Measurements from ENCODE around the gene GALNT13.

DNA sequence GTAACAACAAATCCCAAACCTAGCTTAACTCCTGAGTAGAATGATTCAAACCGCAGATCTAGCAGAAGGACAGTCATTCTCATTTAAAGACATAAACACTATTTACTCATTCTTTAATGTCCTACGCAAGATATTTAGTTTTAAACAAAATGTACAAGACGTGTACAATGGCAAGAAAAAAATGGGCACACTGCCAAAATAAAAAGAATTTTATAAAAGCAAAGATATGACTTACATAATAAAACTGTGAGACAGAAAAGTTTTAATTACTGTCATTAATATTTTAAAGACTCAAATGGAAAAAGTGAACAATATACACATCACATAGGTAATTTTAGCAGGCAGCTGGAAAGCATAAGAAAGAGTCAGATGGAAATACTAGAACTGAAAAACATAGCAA lies 157.8 kb downstream of the GALNT13 start:
- TF ChIP-seq, protein P1, sequence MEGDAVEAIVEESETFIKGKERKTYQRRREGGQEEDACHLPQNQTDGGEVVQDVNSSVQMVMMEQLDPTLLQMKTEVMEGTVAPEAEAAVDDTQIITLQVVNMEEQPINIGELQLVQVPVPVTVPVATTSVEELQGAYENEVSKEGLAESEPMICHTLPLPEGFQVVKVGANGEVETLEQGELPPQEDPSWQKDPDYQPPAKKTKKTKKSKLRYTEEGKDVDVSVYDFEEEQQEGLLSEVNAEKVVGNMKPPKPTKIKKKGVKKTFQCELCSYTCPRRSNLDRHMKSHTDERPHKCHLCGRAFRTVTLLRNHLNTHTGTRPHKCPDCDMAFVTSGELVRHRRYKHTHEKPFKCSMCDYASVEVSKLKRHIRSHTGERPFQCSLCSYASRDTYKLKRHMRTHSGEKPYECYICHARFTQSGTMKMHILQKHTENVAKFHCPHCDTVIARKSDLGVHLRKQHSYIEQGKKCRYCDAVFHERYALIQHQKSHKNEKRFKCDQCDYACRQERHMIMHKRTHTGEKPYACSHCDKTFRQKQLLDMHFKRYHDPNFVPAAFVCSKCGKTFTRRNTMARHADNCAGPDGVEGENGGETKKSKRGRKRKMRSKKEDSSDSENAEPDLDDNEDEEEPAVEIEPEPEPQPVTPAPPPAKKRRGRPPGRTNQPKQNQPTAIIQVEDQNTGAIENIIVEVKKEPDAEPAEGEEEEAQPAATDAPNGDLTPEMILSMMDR (IDR thresholded peaks at IDR 0.05; ENCODE audit: insufficient read depth, low read length, poor library complexity, severe bottlenecking) = no peak
- TF ChIP-seq EZH2phosphoT487 (conservative IDR thresholded peaks at IDR 0.05; ENCODE audit: low read length) = no peak

Data from SU-DHL-6 (cell line).